HEK293 (cell line): Measurements from ENCODE around the gene FBXO42.
A peak's percentile ranks its signal among the peaks of the same experiment; 100 is the strongest.

Experiments used
- EGR2 ChIP-seq: fragments of 450-650 bp; formaldehyde crosslinking; IDR thresholded peaks from 2 replicates; pipeline ENCODE4 v1.5.1; 2016; ENCODE audit warnings: low read depth, missing biosample characterization, missing genetic modification characterization
- GLIS1 ChIP-seq: fragments of 450-650 bp; formaldehyde crosslinking; IDR thresholded peaks from 2 replicates; pipeline ENCODE4 v1.5.1; 2016; ENCODE audit warnings: missing biosample characterization, missing genetic modification characterization
- GLIS2 ChIP-seq: fragments of 450-650 bp; formaldehyde crosslinking; IDR thresholded peaks from 2 replicates; pipeline ENCODE4 v1.5.1; 2016; ENCODE audit warnings: missing biosample characterization, missing genetic modification characterization
- HOXA7 ChIP-seq: sonication (generic); formaldehyde crosslinking; IDR thresholded peaks from 2 replicates; pipeline ENCODE4 v1.8.1; 2022; ENCODE audit warnings: missing genetic modification reagents, borderline replicate concordance
- KLF1 ChIP-seq: fragments of 450-650 bp; formaldehyde crosslinking; IDR thresholded peaks from 2 replicates; pipeline ENCODE4 v1.5.1; 2016; ENCODE audit warnings: missing biosample characterization, missing genetic modification characterization
- KLF8 ChIP-seq: fragments of 450-650 bp; formaldehyde crosslinking; IDR thresholded peaks from 2 replicates; pipeline ENCODE4 v1.5.1; 2016; ENCODE audit warnings: missing biosample characterization, missing genetic modification characterization
- MEIS1 ChIP-seq: sonication (generic); formaldehyde crosslinking; IDR thresholded peaks from 2 replicates; pipeline ENCODE4 v1.8.1; 2022; ENCODE audit warnings: missing genetic modification reagents, mild to moderate bottlenecking, borderline replicate concordance
- ZBTB1 ChIP-seq: fragments of 450-650 bp; formaldehyde crosslinking; IDR thresholded peaks from 2 replicates; pipeline ENCODE4 v1.5.1; 2016; ENCODE audit warnings: missing biosample characterization, missing genetic modification characterization
- ZBTB20 ChIP-seq: fragments of 450-650 bp; formaldehyde crosslinking; IDR thresholded peaks from 2 replicates; pipeline ENCODE4 v1.5.1; 2016; ENCODE audit warnings: missing biosample characterization, missing genetic modification characterization
- ZEB2 ChIP-seq: fragments of 450-650 bp; formaldehyde crosslinking; IDR thresholded peaks from 2 replicates; pipeline ENCODE4 v1.5.1; 2016; ENCODE audit warnings: missing biosample characterization, missing genetic modification characterization
- ZNF10 ChIP-seq: fragments of 450-650 bp; formaldehyde crosslinking; IDR thresholded peaks from 2 replicates; pipeline ENCODE4 v1.5.1; 2017; ENCODE audit warnings: missing biosample characterization, missing genetic modification characterization
- ZNF341 ChIP-seq: fragments of 450-650 bp; formaldehyde crosslinking; IDR thresholded peaks from 2 replicates; pipeline ENCODE4; 2016; ENCODE audit warnings: low read depth, missing biosample characterization, missing genetic modification characterization
- ZNF48 ChIP-seq: fragments of 450-650 bp; formaldehyde crosslinking; IDR thresholded peaks from 2 replicates; pipeline ENCODE4 v1.5.1; 2016; ENCODE audit warnings: missing biosample characterization, missing genetic modification characterization
- ZNF596 ChIP-seq: fragments of 450-650 bp; IDR thresholded peaks from 2 replicates; pipeline ENCODE4 v1.5.0; 2018; ENCODE audit warnings: missing biosample characterization, mild to moderate bottlenecking, missing genetic modification characterization, moderate library complexity
- ZNF610 ChIP-seq: fragments of 450-650 bp; formaldehyde crosslinking; IDR thresholded peaks from 2 replicates; pipeline ENCODE4 v1.5.1; 2016; ENCODE audit warnings: missing biosample characterization, missing genetic modification characterization, borderline replicate concordance
- ZNF624 ChIP-seq: fragments of 450-650 bp; formaldehyde crosslinking; IDR thresholded peaks from 2 replicates; pipeline ENCODE4 v1.5.1; 2017; ENCODE audit warnings: missing biosample characterization, missing genetic modification characterization
- ZNF664 ChIP-seq: fragments of 450-650 bp; formaldehyde crosslinking; IDR thresholded peaks from 2 replicates; pipeline ENCODE4 v1.5.1; 2016; ENCODE audit warnings: missing biosample characterization, missing genetic modification characterization
- ZNF777 ChIP-seq: fragments of 450-650 bp; formaldehyde crosslinking; IDR thresholded peaks from 2 replicates; pipeline ENCODE4 v1.5.1; 2017; ENCODE audit warnings: missing biosample characterization, missing genetic modification characterization, borderline replicate concordance
- TF ChIP-seq, protein P1 (sequence below): fragments of 450-650 bp; formaldehyde crosslinking; IDR thresholded peaks from 2 replicates; pipeline ENCODE4 v1.5.1; 2016; ENCODE audit warnings: missing biosample characterization, missing genetic modification characterization
- TF ChIP-seq, protein P2 (sequence below): fragments of 450-650 bp; formaldehyde crosslinking; IDR thresholded peaks from 2 replicates; pipeline ENCODE4 v1.5.1; 2016; ENCODE audit warnings: missing biosample characterization, missing genetic modification characterization, borderline replicate concordance
- TF ChIP-seq, protein P3 (sequence below): fragments of 450-650 bp; formaldehyde crosslinking; IDR thresholded peaks from 2 replicates; pipeline ENCODE4 v1.5.1; 2016; ENCODE audit warnings: missing biosample characterization, missing genetic modification characterization
- TF ChIP-seq, protein P4 (sequence below): fragments of 450-650 bp; formaldehyde crosslinking; IDR thresholded peaks from 2 replicates; pipeline ENCODE4 v1.5.0; 2017; ENCODE audit warnings: missing biosample characterization, missing genetic modification characterization, borderline replicate concordance
- TF ChIP-seq, protein P5 (sequence below): fragments of 450-650 bp; formaldehyde crosslinking; IDR thresholded peaks from 2 replicates; pipeline ENCODE4 v1.5.1; 2016; ENCODE audit warnings: missing biosample characterization, missing genetic modification characterization
- TF ChIP-seq, protein P6 (sequence below): fragments of 450-650 bp; formaldehyde crosslinking; conservative IDR thresholded peaks from 2 replicates; pipeline ENCODE4 v1.5.1; 2016; ENCODE audit warnings: low read depth, missing biosample characterization, missing genetic modification characterization

The FBXO42 gene

DNA sequence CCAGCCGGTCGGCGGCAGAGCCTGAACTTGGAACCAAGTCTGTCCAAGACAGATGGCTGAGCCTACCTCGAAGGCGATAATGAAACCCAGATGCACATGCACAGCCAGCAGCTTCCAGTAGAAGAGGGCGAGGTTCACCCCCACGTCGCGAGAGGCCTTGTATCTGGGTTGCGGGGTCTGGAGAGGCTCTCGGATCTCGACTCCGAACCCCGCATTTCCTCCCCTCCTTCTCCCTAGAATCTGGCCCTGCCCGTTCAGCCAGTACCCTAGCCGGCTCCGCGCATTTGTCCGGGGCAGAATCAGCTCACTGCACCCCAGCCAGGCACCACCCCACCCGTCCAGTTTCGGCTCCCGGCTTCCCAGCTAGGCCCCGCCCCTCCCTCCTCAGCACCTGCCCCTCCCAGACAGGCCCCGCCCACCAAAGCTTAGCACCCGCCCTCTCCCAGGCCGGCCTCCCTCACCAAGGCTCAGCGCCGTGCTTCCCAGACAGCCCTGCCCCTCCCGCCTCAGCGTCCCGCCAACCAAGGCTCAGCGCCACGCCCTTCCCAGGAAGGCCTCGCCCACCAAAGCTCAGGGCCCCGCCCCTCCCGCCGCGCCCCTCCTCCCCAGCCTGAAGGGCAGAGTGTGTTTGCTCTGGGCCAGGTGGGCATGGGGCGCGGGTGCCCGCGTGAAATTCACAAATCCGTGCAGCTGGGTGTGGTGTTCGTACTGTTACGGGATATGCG is 135.1 kb downstream of the FBXO42 start (continued):
- TF ChIP-seq, protein P1, sequence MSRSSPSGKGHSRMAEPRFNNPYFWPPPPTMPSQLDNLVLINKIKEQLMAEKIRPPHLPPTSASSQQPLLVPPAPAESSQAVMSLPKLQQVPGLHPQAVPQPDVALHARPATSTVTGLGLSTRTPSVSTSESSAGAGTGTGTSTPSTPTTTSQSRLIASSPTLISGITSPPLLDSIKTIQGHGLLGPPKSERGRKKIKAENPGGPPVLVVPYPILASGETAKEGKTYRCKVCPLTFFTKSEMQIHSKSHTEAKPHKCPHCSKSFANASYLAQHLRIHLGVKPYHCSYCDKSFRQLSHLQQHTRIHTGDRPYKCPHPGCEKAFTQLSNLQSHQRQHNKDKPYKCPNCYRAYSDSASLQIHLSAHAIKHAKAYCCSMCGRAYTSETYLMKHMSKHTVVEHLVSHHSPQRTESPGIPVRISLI (tag by site-specific recombination): no peak
- TF ChIP-seq EGR2 (tag by site-specific recombination) (no peak), ZNF341 (peak; percentile 72), ZBTB1 (tag by site-specific recombination) (no peak), ZNF664 (tag by site-specific recombination) (no peak), ZNF596 (tag by site-specific recombination) (no peak), ZNF10 (no peak), HOXA7 (no peak), KLF1 (tag by site-specific recombination) (peak; percentile 94), MEIS1 (CRISPR knock-in tag) (no peak), ZNF48 (no peak), ZEB2 (tag by site-specific recombination) (no peak), GLIS1 (peak; percentile 37; the same call in 1 of the 2 replicates), ZNF777 (tag by site-specific recombination) (no peak), ZNF624 (no peak), ZBTB20 (no peak), GLIS2 (tag by site-specific recombination) (peak; percentile 66; the same call in 1 of the 2 replicates), KLF8 (tag by site-specific recombination) (peak; percentile 81), ZNF610 (tag by site-specific recombination) (no peak)
- TF ChIP-seq, protein P2, sequence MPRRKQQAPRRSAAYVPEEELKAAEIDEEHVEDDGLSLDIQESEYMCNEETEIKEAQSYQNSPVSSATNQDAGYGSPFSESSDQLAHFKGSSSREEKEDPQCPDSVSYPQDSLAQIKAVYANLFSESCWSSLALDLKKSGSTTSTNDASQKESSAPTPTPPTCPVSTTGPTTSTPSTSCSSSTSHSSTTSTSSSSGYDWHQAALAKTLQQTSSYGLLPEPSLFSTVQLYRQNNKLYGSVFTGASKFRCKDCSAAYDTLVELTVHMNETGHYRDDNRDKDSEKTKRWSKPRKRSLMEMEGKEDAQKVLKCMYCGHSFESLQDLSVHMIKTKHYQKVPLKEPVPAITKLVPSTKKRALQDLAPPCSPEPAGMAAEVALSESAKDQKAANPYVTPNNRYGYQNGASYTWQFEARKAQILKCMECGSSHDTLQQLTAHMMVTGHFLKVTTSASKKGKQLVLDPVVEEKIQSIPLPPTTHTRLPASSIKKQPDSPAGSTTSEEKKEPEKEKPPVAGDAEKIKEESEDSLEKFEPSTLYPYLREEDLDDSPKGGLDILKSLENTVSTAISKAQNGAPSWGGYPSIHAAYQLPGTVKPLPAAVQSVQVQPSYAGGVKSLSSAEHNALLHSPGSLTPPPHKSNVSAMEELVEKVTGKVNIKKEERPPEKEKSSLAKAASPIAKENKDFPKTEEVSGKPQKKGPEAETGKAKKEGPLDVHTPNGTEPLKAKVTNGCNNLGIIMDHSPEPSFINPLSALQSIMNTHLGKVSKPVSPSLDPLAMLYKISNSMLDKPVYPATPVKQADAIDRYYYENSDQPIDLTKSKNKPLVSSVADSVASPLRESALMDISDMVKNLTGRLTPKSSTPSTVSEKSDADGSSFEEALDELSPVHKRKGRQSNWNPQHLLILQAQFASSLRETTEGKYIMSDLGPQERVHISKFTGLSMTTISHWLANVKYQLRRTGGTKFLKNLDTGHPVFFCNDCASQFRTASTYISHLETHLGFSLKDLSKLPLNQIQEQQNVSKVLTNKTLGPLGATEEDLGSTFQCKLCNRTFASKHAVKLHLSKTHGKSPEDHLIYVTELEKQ (tag by site-specific recombination): no peak
- TF ChIP-seq, protein P3, sequence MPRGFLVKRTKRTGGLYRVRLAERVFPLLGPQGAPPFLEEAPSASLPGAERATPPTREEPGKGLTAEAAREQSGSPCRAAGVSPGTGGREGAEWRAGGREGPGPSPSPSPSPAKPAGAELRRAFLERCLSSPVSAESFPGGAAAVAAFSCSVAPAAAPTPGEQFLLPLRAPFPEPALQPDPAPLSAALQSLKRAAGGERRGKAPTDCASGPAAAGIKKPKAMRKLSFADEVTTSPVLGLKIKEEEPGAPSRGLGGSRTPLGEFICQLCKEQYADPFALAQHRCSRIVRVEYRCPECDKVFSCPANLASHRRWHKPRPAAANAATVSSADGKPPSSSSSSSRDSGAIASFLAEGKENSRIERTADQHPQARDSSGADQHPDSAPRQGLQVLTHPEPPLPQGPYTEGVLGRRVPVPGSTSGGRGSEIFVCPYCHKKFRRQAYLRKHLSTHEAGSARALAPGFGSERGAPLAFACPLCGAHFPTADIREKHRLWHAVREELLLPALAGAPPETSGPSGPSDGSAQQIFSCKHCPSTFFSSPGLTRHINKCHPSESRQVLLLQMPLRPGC: no peak
- TF ChIP-seq, protein P4, sequence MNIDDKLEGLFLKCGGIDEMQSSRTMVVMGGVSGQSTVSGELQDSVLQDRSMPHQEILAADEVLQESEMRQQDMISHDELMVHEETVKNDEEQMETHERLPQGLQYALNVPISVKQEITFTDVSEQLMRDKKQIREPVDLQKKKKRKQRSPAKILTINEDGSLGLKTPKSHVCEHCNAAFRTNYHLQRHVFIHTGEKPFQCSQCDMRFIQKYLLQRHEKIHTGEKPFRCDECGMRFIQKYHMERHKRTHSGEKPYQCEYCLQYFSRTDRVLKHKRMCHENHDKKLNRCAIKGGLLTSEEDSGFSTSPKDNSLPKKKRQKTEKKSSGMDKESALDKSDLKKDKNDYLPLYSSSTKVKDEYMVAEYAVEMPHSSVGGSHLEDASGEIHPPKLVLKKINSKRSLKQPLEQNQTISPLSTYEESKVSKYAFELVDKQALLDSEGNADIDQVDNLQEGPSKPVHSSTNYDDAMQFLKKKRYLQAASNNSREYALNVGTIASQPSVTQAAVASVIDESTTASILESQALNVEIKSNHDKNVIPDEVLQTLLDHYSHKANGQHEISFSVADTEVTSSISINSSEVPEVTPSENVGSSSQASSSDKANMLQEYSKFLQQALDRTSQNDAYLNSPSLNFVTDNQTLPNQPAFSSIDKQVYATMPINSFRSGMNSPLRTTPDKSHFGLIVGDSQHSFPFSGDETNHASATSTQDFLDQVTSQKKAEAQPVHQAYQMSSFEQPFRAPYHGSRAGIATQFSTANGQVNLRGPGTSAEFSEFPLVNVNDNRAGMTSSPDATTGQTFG: no peak
- TF ChIP-seq, protein P5, sequence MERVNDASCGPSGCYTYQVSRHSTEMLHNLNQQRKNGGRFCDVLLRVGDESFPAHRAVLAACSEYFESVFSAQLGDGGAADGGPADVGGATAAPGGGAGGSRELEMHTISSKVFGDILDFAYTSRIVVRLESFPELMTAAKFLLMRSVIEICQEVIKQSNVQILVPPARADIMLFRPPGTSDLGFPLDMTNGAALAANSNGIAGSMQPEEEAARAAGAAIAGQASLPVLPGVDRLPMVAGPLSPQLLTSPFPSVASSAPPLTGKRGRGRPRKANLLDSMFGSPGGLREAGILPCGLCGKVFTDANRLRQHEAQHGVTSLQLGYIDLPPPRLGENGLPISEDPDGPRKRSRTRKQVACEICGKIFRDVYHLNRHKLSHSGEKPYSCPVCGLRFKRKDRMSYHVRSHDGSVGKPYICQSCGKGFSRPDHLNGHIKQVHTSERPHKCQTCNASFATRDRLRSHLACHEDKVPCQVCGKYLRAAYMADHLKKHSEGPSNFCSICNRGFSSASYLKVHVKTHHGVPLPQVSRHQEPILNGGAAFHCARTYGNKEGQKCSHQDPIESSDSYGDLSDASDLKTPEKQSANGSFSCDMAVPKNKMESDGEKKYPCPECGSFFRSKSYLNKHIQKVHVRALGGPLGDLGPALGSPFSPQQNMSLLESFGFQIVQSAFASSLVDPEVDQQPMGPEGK (tag by site-specific recombination): peak; percentile 71
- TF ChIP-seq, protein P6, sequence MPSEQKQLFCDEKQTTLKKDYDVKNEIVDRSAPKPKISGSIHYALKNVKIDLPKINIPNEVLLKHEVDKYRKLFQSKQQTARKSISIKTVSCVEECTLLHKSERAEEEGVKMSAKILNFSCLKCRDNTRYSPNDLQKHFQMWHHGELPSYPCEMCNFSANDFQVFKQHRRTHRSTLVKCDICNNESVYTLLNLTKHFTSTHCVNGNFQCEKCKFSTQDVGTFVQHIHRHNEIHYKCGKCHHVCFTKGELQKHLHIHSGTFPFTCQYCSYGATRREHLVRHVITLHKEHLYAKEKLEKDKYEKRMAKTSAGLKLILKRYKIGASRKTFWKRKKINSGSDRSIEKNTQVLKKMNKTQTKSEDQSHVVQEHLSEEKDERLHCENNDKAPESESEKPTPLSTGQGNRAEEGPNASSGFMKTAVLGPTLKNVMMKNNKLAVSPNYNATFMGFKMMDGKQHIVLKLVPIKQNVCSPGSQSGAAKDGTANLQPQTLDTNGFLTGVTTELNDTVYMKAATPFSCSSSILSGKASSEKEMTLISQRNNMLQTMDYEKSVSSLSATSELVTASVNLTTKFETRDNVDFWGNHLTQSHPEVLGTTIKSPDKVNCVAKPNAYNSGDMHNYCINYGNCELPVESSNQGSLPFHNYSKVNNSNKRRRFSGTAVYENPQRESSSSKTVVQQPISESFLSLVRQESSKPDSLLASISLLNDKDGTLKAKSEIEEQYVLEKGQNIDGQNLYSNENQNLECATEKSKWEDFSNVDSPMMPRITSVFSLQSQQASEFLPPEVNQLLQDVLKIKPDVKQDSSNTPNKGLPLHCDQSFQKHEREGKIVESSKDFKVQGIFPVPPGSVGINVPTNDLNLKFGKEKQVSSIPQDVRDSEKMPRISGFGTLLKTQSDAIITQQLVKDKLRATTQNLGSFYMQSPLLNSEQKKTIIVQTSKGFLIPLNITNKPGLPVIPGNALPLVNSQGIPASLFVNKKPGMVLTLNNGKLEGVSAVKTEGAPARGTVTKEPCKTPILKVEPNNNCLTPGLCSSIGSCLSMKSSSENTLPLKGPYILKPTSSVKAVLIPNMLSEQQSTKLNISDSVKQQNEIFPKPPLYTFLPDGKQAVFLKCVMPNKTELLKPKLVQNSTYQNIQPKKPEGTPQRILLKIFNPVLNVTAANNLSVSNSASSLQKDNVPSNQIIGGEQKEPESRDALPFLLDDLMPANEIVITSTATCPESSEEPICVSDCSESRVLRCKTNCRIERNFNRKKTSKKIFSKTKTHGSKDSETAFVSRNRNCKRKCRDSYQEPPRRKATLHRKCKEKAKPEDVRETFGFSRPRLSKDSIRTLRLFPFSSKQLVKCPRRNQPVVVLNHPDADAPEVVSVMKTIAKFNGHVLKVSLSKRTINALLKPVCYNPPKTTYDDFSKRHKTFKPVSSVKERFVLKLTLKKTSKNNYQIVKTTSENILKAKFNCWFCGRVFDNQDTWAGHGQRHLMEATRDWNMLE (tag by site-specific recombination): no peak
